ENCODE results near the gene HLA-DMA. TPM values are rescaled to one million over a fixed set of nuclear protein-coding genes. Genes with fewer than 3 reads are reported as not detected.

Gene HLA-DMA
- total and polyA plus RNA-seq, 2 of the 13 experiments (the other 11 are each of a cell fraction or from before 2014, with no cell fraction given) = 0.70 to 0.71 TPM

DNA sequence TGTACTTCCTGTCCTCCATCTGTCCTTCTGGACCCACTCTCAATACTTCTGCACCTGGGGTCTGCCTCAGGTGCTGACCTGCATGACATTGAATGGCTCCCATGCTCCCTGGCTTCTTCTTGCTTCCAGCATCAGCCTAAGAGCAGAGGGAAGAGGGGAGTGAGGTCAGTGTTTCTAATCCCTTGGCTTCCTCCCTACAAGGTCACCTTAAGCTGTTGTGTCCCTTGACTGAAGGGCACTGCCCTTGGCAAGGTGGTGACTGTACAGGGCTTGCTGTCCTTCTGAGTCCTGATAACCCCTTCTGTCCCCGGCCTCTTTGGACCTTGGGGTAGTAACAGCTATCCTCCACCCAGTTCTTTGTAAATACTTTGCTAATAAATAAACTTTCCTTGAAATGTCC, 21.7 kb downstream of the HLA-DMA start:
- 63% methylated on average over 1 of the region's 1 CpG for WGBS (ENCODE audit: low lambda C conversion rate)
- in situ Hi-C loops (cut with HindIII; ENCODE audit: extremely low pct_ligation_motif_present, low pct_unique_long_range_greater_than_20kb) (no loop called here), intact Hi-C loops (cut with micrococcal nuclease; ENCODE audit: unreplicated experiment) (loop anchor here (5.0 kb wide), 1 partner anchor 39 kb away; no protein-coding TSS in a partner anchor)
- BruUV-seq (replicated peaks) = no TSS peak
- no peak for ATAC-seq
- Histone ChIP-seq H3K9ac (ENCODE audit: insufficient read depth, low read depth, low read length) (no peak overlapping the region), H2AFZ (ENCODE audit: low read length) (no peak overlapping the region), H3K36me3 (replicated peaks in 1 of 2; ENCODE audit: control insufficient read depth in 1 of 2, insufficient read depth in 2 of 2, low read length in 2 of 2) (no peaks in the 10 kb centered on the region), H3K9me3 (ENCODE audit: low read length) (no peaks in the 10 kb centered on the region), H4K20me1 (ENCODE audit: insufficient read depth, low read length) (no peaks in the 10 kb centered on the region), H3K4me2 (ENCODE audit: low read depth, low read length) (no peak overlapping the region), H3K27ac (ENCODE audit: extremely low read length, insufficient read depth, low read length) (no peak overlapping the region), H3K79me2 (ENCODE audit: insufficient read depth, low read length) (no peaks in the 10 kb centered on the region), H3K4me3 (replicated peaks in 1 of 3; ENCODE audit: insufficient read depth in 1 of 3, low read depth in 2 of 3, low read length in 3 of 3) (no peak overlapping the region), H3K27me3 (ENCODE audit: control insufficient read depth in 1 of 2, insufficient read depth in 2 of 2, low read length in 2 of 2) (peaks cover 0 to 18% of the 10 kb centered on the region in 2 experiments; a peak in 3 of 5 replicates), H3K4me1 (ENCODE audit: insufficient read depth, low read length) (peaks cover 16% of the 10 kb centered on the region)
- no peak for TF ChIP-seq SP5 (CRISPR knock-in tag; IDR thresholded peaks at IDR 0.05; ENCODE audit: borderline replicate concordance, low read depth)
- TF ChIP-seq MEF2D (CRISPR knock-in tag; IDR thresholded peaks at IDR 0.05) = no peak
- TF ChIP-seq MAFK (conservative IDR thresholded peaks at IDR 0.05 in 1 of 2, IDR thresholded peaks at IDR 0.05 in 1 of 2; ENCODE audit: low read length in 2 of 2) = no peak
- no peak for TF ChIP-seq ZNF558 (CRISPR knock-in tag; IDR thresholded peaks at IDR 0.05; ENCODE audit: borderline replicate concordance)
- CTCF ChIA-PET (ENCODE audit: low intra/inter-chr PET ratio, low total read pairs) = interaction anchor here (3.6 to 6.2 kb wide), 2 partner anchors 17 to 53 kb away, joined by 27 to 103 read pairs; no protein-coding TSS in a partner anchor
- FAIRE-seq = no peak
- DNase-seq (ENCODE audit: low spot score) = no peak
- POLR2A ChIA-PET = no interaction called here

DNA sequence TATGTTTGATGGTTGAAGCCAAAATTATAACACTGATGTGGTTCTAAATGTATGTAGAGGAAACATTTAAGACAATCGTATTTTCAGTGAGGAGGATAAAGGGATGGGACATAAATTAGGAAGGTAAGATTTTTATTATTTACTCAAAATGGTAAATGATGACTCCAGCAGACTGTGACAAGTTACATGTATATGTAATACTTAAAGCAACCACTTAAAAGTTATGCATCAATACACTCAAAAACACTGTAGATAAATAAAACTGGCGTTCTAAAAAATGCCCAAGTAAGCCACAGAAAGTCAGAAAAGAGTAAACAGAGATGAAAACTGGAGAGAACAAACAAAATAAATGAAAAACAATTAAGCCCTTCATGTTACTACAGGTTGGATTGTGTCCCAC, 30.8 kb downstream of the HLA-DMA start:
- FAIRE-seq (no peak), ATAC-seq (no peak), DNase-seq (ENCODE audit: low spot score) (no peak)
- Histone ChIP-seq H3K4me3 (replicated peaks in 1 of 3; ENCODE audit: insufficient read depth in 1 of 3, low read depth in 2 of 3, low read length in 3 of 3) (no peak overlapping the region), H3K27me3 (ENCODE audit: control insufficient read depth in 1 of 2, insufficient read depth in 2 of 2, low read length in 2 of 2) (peaks cover 0 to 14% of the 10 kb centered on the region in 2 experiments; a peak in 2 of 5 replicates), H4K20me1 (ENCODE audit: insufficient read depth, low read length) (no peaks in the 10 kb centered on the region), H2AFZ (ENCODE audit: low read length) (no peak overlapping the region), H3K27ac (ENCODE audit: extremely low read length, insufficient read depth, low read length) (no peak overlapping the region), H3K4me1 (ENCODE audit: insufficient read depth, low read length) (no peaks in the 10 kb centered on the region; the same call in 1 of the 2 replicates), H3K9ac (ENCODE audit: insufficient read depth, low read depth, low read length) (no peak overlapping the region), H3K9me3 (ENCODE audit: low read length) (no peaks in the 10 kb centered on the region), H3K79me2 (ENCODE audit: insufficient read depth, low read length) (no peaks in the 10 kb centered on the region), H3K4me2 (ENCODE audit: low read depth, low read length) (no peak overlapping the region), H3K36me3 (replicated peaks in 1 of 2; ENCODE audit: control insufficient read depth in 1 of 2, insufficient read depth in 2 of 2, low read length in 2 of 2) (no peaks in the 10 kb centered on the region)
- in situ Hi-C loops (cut with HindIII; ENCODE audit: extremely low pct_ligation_motif_present, low pct_unique_long_range_greater_than_20kb) = no loop called here
- CTCF ChIA-PET (ENCODE audit: low intra/inter-chr PET ratio, low total read pairs) = no interaction called here
- intact Hi-C loops (cut with micrococcal nuclease; ENCODE audit: unreplicated experiment) = no loop called here
- POLR2A ChIA-PET = no interaction called here
- TF ChIP-seq ONECUT2 (CRISPR knock-in tag; IDR thresholded peaks at IDR 0.05) (no peak), POLR2A (IDR thresholded peaks at IDR 0.05; ENCODE audit: insufficient read depth in 1 of 2, low read depth in 2 of 2, low read length in 2 of 2) (no peak), TEAD3 (CRISPR knock-in tag; optimal IDR thresholded peaks at IDR 0.05; ENCODE audit: borderline replicate concordance) (no peak), KDM6A (CRISPR knock-in tag; IDR thresholded peaks at IDR 0.05; ENCODE audit: low read depth) (no peak), ZNF7 (CRISPR knock-in tag; IDR thresholded peaks at IDR 0.05) (no peak), NFYB (CRISPR knock-in tag; IDR thresholded peaks at IDR 0.05) (no peak), MTF1 (CRISPR knock-in tag; IDR thresholded peaks at IDR 0.05) (no peak), ZFP90 (CRISPR knock-in tag; IDR thresholded peaks at IDR 0.05; ENCODE audit: borderline replicate concordance) (no peak), GABPA (IDR thresholded peaks at IDR 0.05; ENCODE audit: low read depth, low read length) (no peak), GABPA (CRISPR knock-in tag; IDR thresholded peaks at IDR 0.05; ENCODE audit: low read depth) (no peak), ZNF644 (CRISPR knock-in tag; IDR thresholded peaks at IDR 0.05; ENCODE audit: low read depth) (no peak), ZKSCAN8 (CRISPR knock-in tag; IDR thresholded peaks at IDR 0.05; ENCODE audit: borderline replicate concordance) (no peak), ZNF382 (CRISPR knock-in tag; IDR thresholded peaks at IDR 0.05; ENCODE audit: borderline replicate concordance) (no peak)
- 0% methylated on average over 2 of the region's 2 CpGs for WGBS (ENCODE audit: low lambda C conversion rate)
- no TSS peak for BruUV-seq (replicated peaks)
